HepG2 (cell line): ENCODE results near the gene SPTSSB. TPM values are rescaled to one million over a fixed set of nuclear protein-coding genes. Genes with fewer than 3 reads are reported as not detected.

Source experiments
- ATAC-seq: fragments of 200-7000 bp; cut with Tn5 transposase; 3 replicates; pipeline ENCODE4 v1.9.1; 2020; ENCODE audit warnings: mild to moderate bottlenecking, moderate library complexity
- BruUV-seq: library from RNA; stranded (reverse); fragments of 400-500 nt; replicated peaks from 2 replicates; lab custom pipeline; 2021; lab: Mats Ljungman, UMichigan
- CTCF ChIA-PET: fragments of 300-600 bp; formaldehyde crosslinking; extraction: SDS; loops from one replicate; lab custom pipeline; 2021; ENCODE audit warnings: low total read pairs, inconsistent platforms, low intra/inter-chr PET ratio; lab: Yijun Ruan, JAX
- POLR2A ChIA-PET: fragments of 350-600 bp; sonication (Branson Sonifier 250); formaldehyde crosslinking; loops from one replicate; lab custom pipeline; 2020; ENCODE audit warnings: antibody characterized with exemption, inconsistent platforms; lab: Yijun Ruan, JAX
- DNase-seq: peaks from one replicate; pipeline ENCODE4 v3.0.0-alpha.2; 2015; ENCODE audit warnings: low spot score
- FAIRE-seq: peaks from 3 replicates; lab custom pipeline; 2011; peaks lifted over from hg19 to GRCh38; lab: Jason Lieb, UNC
- H2AFZ ChIP-seq: one replicate; pipeline ENCODE4 v1.6.1; 2011; ENCODE audit warnings: low read length, inconsistent platforms
- H3K27ac ChIP-seq: fragments of 300-600 bp; 3 replicates; pipeline ENCODE4 v1.8.0; 2011; ENCODE audit warnings: mixed run types, mild to moderate bottlenecking, mixed read lengths, low read length, inconsistent platforms; ENCODE audit not compliant: insufficient read depth; ENCODE audit errors: extremely low read length
- H3K27me3 ChIP-seq, 2 experiments: fragments of 200-600 bp in 1 of 2; 2 replicates in 1 of 2; 3 replicates in 1 of 2; pipeline versions ENCODE4 v1.6.0 to v1.8.0; 2011; ENCODE audit warnings: low read length in 2 of 2, mild to moderate bottlenecking in 2 of 2, moderate library complexity in 2 of 2, inconsistent platforms in 1 of 2; ENCODE audit not compliant: insufficient read depth in 2 of 2, control insufficient read depth in 1 of 2
- H3K36me3 ChIP-seq, 2 experiments: fragments of 200-600 bp in 1 of 2; replicated peaks in 1 of 2; 2 replicates in 1 of 2; 3 replicates in 1 of 2; pipeline versions ENCODE4 v1.5.1 to v1.8.0; 2011; ENCODE audit warnings: low read length in 2 of 2, inconsistent platforms in 1 of 2; ENCODE audit not compliant: insufficient read depth in 2 of 2, control insufficient read depth in 1 of 2
- H3K4me1 ChIP-seq: 2 replicates; pipeline ENCODE4 v1.5.1; 2012; ENCODE audit warnings: low read length, inconsistent platforms; ENCODE audit not compliant: insufficient read depth
- H3K4me2 ChIP-seq: 2 replicates; pipeline ENCODE4 v1.6.0; 2011; ENCODE audit warnings: low read depth, low read length, inconsistent platforms
- H3K4me3 ChIP-seq, 3 experiments: fragments of 200-600 bp in 1 of 3; sonication (generic), shearing (Covaris generic) in 1 of 3; replicated peaks in 1 of 3; 2 replicates each; pipeline ENCODE4 v1.5.1; 2011 to 2016; ENCODE audit warnings: low read length in 3 of 3, inconsistent platforms in 2 of 3, low read depth in 2 of 3, mild to moderate bottlenecking in 2 of 3, control low read depth in 1 of 3, mixed read lengths in 1 of 3; ENCODE audit not compliant: insufficient read depth in 1 of 3
- H3K79me2 ChIP-seq: one replicate; pipeline ENCODE4 v1.6.1; 2011; ENCODE audit warnings: low read length, inconsistent platforms; ENCODE audit not compliant: insufficient read depth
- H3K9ac ChIP-seq: 2 replicates; pipeline ENCODE4 v1.6.0; 2011; ENCODE audit warnings: mild to moderate bottlenecking, low read depth, low read length, inconsistent platforms; ENCODE audit not compliant: insufficient read depth
- H3K9me3 ChIP-seq: 2 replicates; pipeline ENCODE4 v1.5.1; 2012; ENCODE audit warnings: mild to moderate bottlenecking, low read length
- H4K20me1 ChIP-seq: 2 replicates; pipeline ENCODE4 v1.6.0; 2011; ENCODE audit warnings: inconsistent platforms, mild to moderate bottlenecking, low read length, moderate library complexity; ENCODE audit not compliant: insufficient read depth
- HNF4G ChIP-seq, 2 experiments: sonication (generic) in 1 of 2; formaldehyde crosslinking in 1 of 2; IDR thresholded peaks; 2 replicates each; pipeline versions ENCODE4 v1.4.0 to v1.6.1; 2011 to 2020; ENCODE audit warnings: borderline replicate concordance in 2 of 2, low read depth in 2 of 2, mild to moderate bottlenecking in 2 of 2, low read length in 1 of 2, missing genetic modification reagents in 1 of 2, moderate library complexity in 1 of 2
- NR2C2 ChIP-seq: sonication (generic); formaldehyde crosslinking; IDR thresholded peaks from 2 replicates; pipeline ENCODE4 v1.4.0; 2020; ENCODE audit warnings: missing genetic modification reagents, mild to moderate bottlenecking, moderate library complexity, borderline replicate concordance
- PAXIP1 ChIP-seq: sonication (generic); formaldehyde crosslinking; conservative IDR thresholded peaks from 2 replicates; pipeline ENCODE4 v1.4.0; 2020; ENCODE audit warnings: mild to moderate bottlenecking, missing genetic modification reagents, moderate library complexity
- ZFX ChIP-seq: sonication (generic); formaldehyde crosslinking; IDR thresholded peaks from 2 replicates; pipeline ENCODE4 v1.4.0; 2020; ENCODE audit warnings: mild to moderate bottlenecking, low read depth, missing genetic modification reagents, moderate library complexity
- ZKSCAN5 ChIP-seq: sonication (generic); formaldehyde crosslinking; IDR thresholded peaks from 2 replicates; pipeline ENCODE4 v1.5.1; 2020; ENCODE audit warnings: mild to moderate bottlenecking, missing genetic modification reagents
- ZNF296 ChIP-seq: sonication (generic); formaldehyde crosslinking; conservative IDR thresholded peaks from 2 replicates; pipeline ENCODE4 v1.5.0; 2020; ENCODE audit warnings: mild to moderate bottlenecking, missing genetic modification reagents
- ZNF430 ChIP-seq: sonication (generic); formaldehyde crosslinking; IDR thresholded peaks from 2 replicates; pipeline ENCODE4 v1.9.0; 2021; ENCODE audit warnings: mild to moderate bottlenecking, missing genetic modification reagents
- ZNF562 ChIP-seq: sonication (generic); formaldehyde crosslinking; IDR thresholded peaks from 2 replicates; pipeline ENCODE4 v1.8.0; 2022; ENCODE audit warnings: missing genetic modification reagents, borderline replicate concordance
- WGBS: methylation state at CpG from one replicate; pipeline ENCODE4 v1.1.6; 2017; ENCODE audit warnings: low lambda C conversion rate; 5-methylcytosine and 5-hydroxymethylcytosine counted together
- in situ Hi-C: cut with HindIII; loops from 2 replicates; pipeline ENCODE4 v1.10.0; 2017; ENCODE audit warnings: low pct_unique_long_range_greater_than_20kb; ENCODE audit not compliant: extremely low pct_ligation_motif_present
- intact Hi-C: fragments of 100-400 bp; cut with micrococcal nuclease; formaldehyde crosslinking; loops from one replicate; pipeline ENCODE4 v1.10.0; 2022; ENCODE audit not compliant: unreplicated experiment
- polyA plus RNA-seq, 8 experiments: library from polyadenylated mRNA; depleted of rRNA in 3 of 8; stranded (reverse) in 7 of 8; unstranded in 1 of 8; fragments of >200 nt; fragmentation: Illumina TruSeq in 4 of 8; extraction: Trizol in 4 of 8; gene quantifications; 2 replicates each; pipeline versions ENCODE4 v1.2.1 to v1.2.3, GENCODE V29; 2011 to 2016; ENCODE audit warnings: low read depth in 4 of 8, missing spikeins in 1 of 8, mixed read lengths in 1 of 8; ENCODE audit not compliant: insufficient read depth in 1 of 8
- total RNA-seq, 5 experiments: library from RNA; depleted of rRNA; stranded (reverse); fragments of >200 nt; fragmentation: Illumina TruSeq; extraction: Trizol; gene quantifications; 2 replicates each; pipeline ENCODE4 v1.2.3, GENCODE V29; 2016; ENCODE audit warnings: low read depth in 1 of 5

The SPTSSB gene
- total and polyA plus RNA-seq, 2 of the 13 experiments (the other 11 are each of a cell fraction or from before 2014, with no cell fraction given) = 0.51 to 2.4 TPM

DNA sequence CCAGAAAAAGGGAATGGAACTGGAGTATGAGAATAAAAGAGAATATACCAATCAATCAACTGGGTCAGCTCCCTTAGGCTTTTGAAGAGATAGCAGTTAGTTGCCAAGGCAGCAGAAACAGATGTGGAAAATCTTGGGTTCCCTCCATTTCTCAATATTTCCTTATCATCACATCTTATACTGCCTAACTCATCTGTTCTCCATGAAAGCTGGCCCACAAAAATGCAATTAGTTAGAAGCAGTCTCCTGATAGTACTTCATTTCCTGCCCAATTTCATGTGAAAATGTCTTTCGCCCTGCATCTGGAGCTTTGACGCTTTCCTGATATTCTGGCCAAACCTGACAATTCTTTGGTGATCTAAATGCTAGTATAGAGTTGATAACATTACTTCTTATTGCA, 30.1 kb upstream of the SPTSSB start (continued):
- no peak for TF ChIP-seq ZNF430 (CRISPR knock-in tag)
- TF ChIP-seq ZFX (CRISPR knock-in tag) = no peak
- TF ChIP-seq ZNF296 (CRISPR knock-in tag) = no peak
- no peak for TF ChIP-seq ZNF562 (CRISPR knock-in tag)

DNA sequence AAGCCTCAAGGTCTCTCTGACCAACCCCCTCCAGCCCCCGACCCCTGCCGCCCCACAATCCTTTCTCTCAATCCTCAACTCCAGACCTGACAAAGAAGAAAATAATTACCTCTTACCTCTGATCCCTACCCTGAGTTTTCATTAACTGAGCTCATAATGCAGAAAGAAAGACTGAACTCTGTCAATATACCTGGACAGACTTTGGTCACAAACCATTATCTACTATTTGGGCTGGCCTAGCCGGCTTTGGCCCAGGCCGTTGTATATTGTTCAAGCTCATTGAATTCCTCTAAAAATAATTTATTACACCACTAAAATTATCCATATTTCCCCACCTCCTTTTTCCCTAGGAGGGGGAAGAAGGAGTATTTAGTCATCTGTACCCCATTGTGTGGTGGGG, 29.3 kb upstream of the SPTSSB start:
- Histone ChIP-seq H3K27me3 (no peaks in the 10 kb centered on the region), H3K4me2 (no peak overlapping the region), H4K20me1 (no peaks in the 10 kb centered on the region), H3K9me3 (no peaks in the 10 kb centered on the region), H3K9ac (no peak overlapping the region), H3K4me3 (no peak overlapping the region), H3K4me1 (peaks cover 24% of the 10 kb centered on the region), H3K27ac (no peak overlapping the region), H2AFZ (no peak overlapping the region), H3K36me3 (no peaks in the 10 kb centered on the region), H3K79me2 (no peaks in the 10 kb centered on the region)
- peak; percentile 53 for FAIRE-seq
- in situ Hi-C loops (no loop called here), intact Hi-C loops (no loop called here)
- TF ChIP-seq PAXIP1 (0 out of 2 replicates have a peak, but pooled peaks have one; percentile 22), NR2C2 (CRISPR knock-in tag) (no peak), HNF4G (IDR thresholded peaks at IDR 0.05; ENCODE audit: borderline replicate concordance, low read depth, low read length) (0 out of 2 replicates have a peak, but pooled peaks have one; percentile 40), HNF4G (CRISPR knock-in tag; IDR thresholded peaks at IDR 0.05; ENCODE audit: borderline replicate concordance, low read depth) (no peak), ZKSCAN5 (CRISPR knock-in tag) (0 out of 2 replicates have a peak, but pooled peaks have one; percentile 26)
- BruUV-seq = no TSS peak
- peak; percentile 92 for ATAC-seq
- ChIA-PET CTCF (no interaction called here), POLR2A (no interaction called here)
- WGBS = 3% methylated on average over 4 of the region's 4 CpGs
- no peak for DNase-seq
